ENCODE results near the gene FAM83G. TPM values are rescaled to one million over a fixed set of nuclear protein-coding genes. Genes with fewer than 3 reads are reported as not detected.

FAM83G gene
- total RNA-seq, 1 experiment from 2014 or later: 38.7 TPM

DNA sequence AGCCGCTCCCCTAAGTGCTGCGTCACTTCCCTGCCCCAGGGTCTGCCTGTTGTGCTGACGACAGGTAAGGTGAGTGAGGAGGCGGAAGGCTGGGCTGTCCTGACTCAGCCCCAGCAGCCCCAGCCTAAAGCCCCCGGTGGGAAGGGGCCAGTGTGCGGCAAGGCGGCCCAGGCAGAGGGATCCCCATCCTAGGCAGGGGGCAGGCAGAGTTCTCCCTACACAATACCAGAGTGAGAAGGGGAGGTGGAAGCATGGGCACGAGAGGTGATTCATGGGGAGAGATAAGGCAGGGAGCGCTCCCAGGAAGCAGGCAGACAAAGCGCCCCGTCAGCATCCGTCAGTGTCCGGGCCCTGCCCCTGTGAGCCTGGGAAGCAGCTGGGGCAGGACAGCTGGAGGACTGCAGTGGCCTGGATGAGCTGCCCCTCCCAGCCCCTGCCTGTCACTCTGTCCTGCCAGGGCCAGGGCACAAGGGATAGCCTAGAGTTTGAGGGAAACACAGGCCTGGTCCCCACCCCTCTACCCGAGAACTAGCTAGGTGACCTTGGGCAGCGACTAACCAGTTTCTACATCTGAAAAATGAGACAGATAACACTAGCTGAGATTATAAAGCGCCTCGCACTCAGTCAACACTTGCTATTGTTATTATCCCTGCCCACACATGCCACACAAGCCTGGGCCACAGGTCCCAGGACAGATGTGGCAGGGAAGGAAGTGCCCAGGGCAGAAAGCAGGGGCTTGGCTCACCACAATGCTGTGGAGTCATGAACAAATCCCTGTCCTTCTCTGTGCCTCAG is 3.8 kb downstream of the FAM83G start:
- Histone ChIP-seq H3K14ac (ENCODE audit: insufficient read depth, low read length) (no peak overlapping the region), H2AK5ac (ENCODE audit: insufficient read length, low read length) (no peak overlapping the region), H2BK12ac (ENCODE audit: insufficient read length, low read depth, low read length) (no peak overlapping the region), H3T11ph (ENCODE audit: low read length) (no peak overlapping the region), H3K4me1 (ENCODE audit: insufficient read depth, low read length) (no peaks in the 10 kb centered on the region; the same call in 1 of the 2 replicates), H3K27me3 (ENCODE audit: insufficient read depth, low read length) (no peaks in the 10 kb centered on the region), H2BK120ac (ENCODE audit: low read depth, low read length, poor library complexity, severe bottlenecking) (no peak overlapping the region), H2BK20ac (ENCODE audit: low read depth, low read length, poor library complexity, severe bottlenecking) (no peak overlapping the region), H3K79me2 (ENCODE audit: insufficient read depth, low read length) (peaks cover 4% of the 10 kb centered on the region; the same call in 1 of the 2 replicates), H3K56ac (ENCODE audit: insufficient read length, low read depth, low read length) (no peak overlapping the region), H3K18ac (ENCODE audit: insufficient read length, low read depth, low read length) (no peak overlapping the region), H4K8ac (replicated peaks; ENCODE audit: insufficient read length, low read depth, low read length) (no peak overlapping the region), H3K23me2 (ENCODE audit: insufficient read length, low read depth, low read length, poor library complexity, severe bottlenecking) (peaks cover 12% of the 10 kb centered on the region), H2BK15ac (ENCODE audit: low read depth, low read length) (no peak overlapping the region), H3K9ac (ENCODE audit: extremely low read depth, insufficient read length, low read length) (no peak overlapping the region), H3K27ac (ENCODE audit: insufficient read length, low read depth, low read length) (no peak overlapping the region), H4K91ac (ENCODE audit: insufficient read length, low read depth, low read length) (no peak overlapping the region), H3K23ac (ENCODE audit: insufficient read length, low read depth, low read length) (no peak overlapping the region), H3K4me2 (ENCODE audit: insufficient read depth, insufficient read length, low read length) (no peak overlapping the region), H4K20me1 (ENCODE audit: control insufficient read depth, insufficient read depth, insufficient read length) (no peaks in the 10 kb centered on the region), H3K4ac (ENCODE audit: low read depth, low read length) (no peak overlapping the region), H4K5ac (ENCODE audit: insufficient read length, low read depth, low read length) (no peak overlapping the region), H3K9me3 (ENCODE audit: control insufficient read depth, low read depth, low read length) (no peaks in the 10 kb centered on the region), H2BK5ac (ENCODE audit: insufficient read length, low read length) (no peak overlapping the region), H3K79me1 (ENCODE audit: insufficient read depth, low read depth, low read length, poor library complexity, severe bottlenecking) (peaks cover 9% of the 10 kb centered on the region), H2AFZ (ENCODE audit: low read length) (no peak overlapping the region)
- TF ChIP-seq, protein P1, sequence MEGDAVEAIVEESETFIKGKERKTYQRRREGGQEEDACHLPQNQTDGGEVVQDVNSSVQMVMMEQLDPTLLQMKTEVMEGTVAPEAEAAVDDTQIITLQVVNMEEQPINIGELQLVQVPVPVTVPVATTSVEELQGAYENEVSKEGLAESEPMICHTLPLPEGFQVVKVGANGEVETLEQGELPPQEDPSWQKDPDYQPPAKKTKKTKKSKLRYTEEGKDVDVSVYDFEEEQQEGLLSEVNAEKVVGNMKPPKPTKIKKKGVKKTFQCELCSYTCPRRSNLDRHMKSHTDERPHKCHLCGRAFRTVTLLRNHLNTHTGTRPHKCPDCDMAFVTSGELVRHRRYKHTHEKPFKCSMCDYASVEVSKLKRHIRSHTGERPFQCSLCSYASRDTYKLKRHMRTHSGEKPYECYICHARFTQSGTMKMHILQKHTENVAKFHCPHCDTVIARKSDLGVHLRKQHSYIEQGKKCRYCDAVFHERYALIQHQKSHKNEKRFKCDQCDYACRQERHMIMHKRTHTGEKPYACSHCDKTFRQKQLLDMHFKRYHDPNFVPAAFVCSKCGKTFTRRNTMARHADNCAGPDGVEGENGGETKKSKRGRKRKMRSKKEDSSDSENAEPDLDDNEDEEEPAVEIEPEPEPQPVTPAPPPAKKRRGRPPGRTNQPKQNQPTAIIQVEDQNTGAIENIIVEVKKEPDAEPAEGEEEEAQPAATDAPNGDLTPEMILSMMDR (conservative IDR thresholded peaks at IDR 0.05): no peak
- no peak overlapping the region for H3K4me3 Mint-ChIP-seq
- no peak overlapping the region for H3K27ac Mint-ChIP-seq
- H3K27me3 Mint-ChIP-seq (ENCODE audit: low read depth): no peaks in the 10 kb centered on the region; the same call in 1 of the 2 replicates
- no peak for DNase-seq
- H3K9me3 Mint-ChIP-seq: peaks cover 2% of the 10 kb centered on the region in 2 experiments; a peak in 3 of 5 replicates
- peaks cover 15 to 51% (median 34%) of the 10 kb centered on the region in 3 experiments for H3K36me3 Mint-ChIP-seq (ENCODE audit: insufficient read depth in 1 of 3, low read depth in 3 of 3)
- WGBS (ENCODE audit: extremely low coverage, insufficient read length, low lambda C conversion rate): no CpG with 5 or more reads among the region's 17 CpGs
- H3K4me1 Mint-ChIP-seq: peaks cover 16 to 24% of the 10 kb centered on the region in 2 experiments
